Pons (tissue), 1 donor: Measurements from ENCODE around the gene PLCD1.
A peak's percentile ranks its signal among the peaks of the same experiment; 100 is the strongest.
"Not testable (repeated sequence)": the region's sequence is repeated elsewhere in the genome, so short reads cannot be mapped to it uniquely, and the experiment has no call there.

Source experiments
- DNase-seq: peaks from one replicate; pipeline ENCODE4 v3.0.0-alpha.2; 2016; ENCODE audit warnings: low spot score

PLCD1 gene

DNA sequence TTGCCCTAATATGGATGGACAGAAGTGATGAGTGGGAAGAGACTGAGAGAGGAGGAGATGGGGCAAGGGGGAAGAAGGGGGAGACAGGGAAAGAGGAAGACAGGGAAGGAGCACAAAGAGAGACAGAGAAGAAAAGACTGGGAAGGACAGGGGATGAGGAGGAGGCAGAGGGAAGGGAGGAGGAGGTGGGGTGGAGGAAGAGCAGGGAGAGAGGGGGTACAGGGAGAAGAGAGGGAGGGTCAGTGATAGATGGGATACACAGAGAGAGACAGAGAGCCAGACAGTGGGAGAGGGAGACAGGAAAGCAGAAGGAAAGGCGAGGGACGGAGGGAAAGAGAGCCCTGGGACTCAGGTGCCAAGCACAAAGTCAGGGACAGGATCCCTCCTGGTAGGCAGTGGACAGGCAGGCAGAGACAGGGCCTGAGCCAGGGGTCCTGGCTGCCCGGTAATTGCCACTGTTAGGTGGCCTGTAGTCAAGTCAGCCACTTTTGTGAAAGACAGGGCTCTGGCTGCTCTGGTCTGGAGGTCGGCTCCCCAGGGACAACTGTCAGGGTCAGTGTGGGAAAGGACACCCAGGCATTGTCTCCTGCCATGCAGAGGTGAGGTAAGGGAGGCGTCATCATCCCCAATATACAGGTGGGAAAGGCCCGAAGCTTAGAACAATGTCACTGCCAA is 29.1 kb downstream of the PLCD1 start:
- no peak for DNase-seq

GRCh38 chr3:37999836-38000235 is 29.6 kb downstream of the PLCD1 start:
- DNase-seq: no peak

- DNase-seq: no peak
Observed at GRCh38 chr3:37997791-37998370, 31.6 kb downstream of the PLCD1 start.

GRCh38 chr3:37997342-37997741 is 32.1 kb downstream of the PLCD1 start:
- DNase-seq: no peak

GRCh38 chr3:37996785-37997301 is 32.6 kb downstream of the PLCD1 start:
- peak; percentile 57 for DNase-seq

GRCh38 chr3:37995652-37996641 is 33.5 kb downstream of the PLCD1 start:
- peak; percentile 69 for DNase-seq

DNA sequence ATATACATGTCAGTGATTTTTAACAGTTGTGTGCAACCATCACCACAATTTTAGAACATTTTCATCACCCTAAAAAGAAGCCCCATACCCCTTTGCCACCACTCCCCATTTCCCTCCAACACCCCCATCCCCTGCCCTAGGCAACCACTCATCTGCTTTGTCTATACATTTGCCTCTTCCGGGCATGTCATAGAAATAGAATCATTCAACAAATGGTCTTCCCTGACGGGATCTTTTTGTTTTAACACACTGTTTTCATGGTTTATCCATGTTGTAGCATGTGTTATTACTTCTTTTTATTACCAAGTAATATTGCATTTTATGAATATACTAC is 34.8 kb downstream of the PLCD1 start:
- DNase-seq: no peak

GRCh38 chr3:37993820-37994638 is 35.4 kb downstream of the PLCD1 start:
- DNase-seq: no peak

DNA sequence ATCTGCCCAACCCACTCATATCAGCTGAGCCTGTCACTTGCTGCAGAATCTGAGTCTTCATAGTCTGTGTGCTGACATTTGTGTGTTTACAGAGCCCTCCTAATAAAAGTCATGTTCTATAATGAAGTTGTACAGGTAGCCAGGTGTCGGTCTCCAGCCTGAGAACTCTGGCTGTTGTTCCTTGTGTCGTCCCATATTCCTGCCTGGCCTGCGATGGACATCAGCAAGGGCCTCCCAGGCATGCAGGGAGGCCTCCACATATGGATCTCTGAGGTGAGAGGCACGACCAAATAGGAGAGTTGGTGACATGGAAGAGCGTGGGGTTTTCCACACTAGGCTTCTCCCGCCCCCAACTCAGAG is 36.0 kb downstream of the PLCD1 start:
- no peak for DNase-seq

DNA sequence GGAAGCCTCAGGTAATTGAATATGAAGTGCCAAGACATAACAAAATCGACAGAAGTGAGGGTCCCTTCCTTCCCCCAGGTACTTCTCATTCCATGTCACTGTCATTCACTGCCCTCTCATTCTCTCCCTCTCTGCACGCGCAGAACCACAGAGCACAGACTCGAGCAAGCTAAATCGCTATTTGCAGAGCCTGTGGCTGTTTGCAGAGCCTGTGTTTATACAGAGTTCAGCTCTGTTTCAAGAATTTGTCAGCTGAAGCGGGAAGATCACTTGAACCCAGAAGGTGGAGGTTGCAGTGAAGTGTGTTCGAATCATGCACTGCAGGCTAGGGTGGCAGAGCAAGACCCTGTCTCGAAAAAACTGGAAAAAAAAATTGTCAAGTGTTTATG is 36.4 kb downstream of the PLCD1 start:
- DNase-seq: no peak

- no peak for DNase-seq
Observed at GRCh38 chr3:37992271-37993066, 37.0 kb downstream of the PLCD1 start.

DNA sequence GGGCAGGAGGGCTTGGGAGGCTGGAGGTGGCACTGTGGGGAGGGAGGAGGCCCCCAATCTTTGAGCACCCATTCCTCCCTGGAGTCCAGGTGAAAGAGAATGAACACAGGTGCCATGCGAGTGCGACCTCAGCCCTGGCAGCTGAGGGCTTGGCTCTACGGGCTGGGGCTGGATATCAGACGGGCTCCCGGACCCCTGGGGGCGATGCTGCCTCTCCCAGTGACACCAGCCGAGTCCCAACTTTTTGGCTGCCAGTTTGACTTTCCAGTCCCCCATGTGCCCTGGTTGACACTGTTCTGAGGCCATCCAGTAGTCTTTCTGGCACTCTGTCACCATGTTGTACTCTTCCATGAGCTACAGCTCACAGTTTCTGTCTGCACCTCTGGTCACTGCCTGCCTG is 37.6 kb downstream of the PLCD1 start:
- DNase-seq: no peak

GRCh38 chr3:37991109-37991508 is 38.3 kb downstream of the PLCD1 start:
- no peak for DNase-seq

DNA sequence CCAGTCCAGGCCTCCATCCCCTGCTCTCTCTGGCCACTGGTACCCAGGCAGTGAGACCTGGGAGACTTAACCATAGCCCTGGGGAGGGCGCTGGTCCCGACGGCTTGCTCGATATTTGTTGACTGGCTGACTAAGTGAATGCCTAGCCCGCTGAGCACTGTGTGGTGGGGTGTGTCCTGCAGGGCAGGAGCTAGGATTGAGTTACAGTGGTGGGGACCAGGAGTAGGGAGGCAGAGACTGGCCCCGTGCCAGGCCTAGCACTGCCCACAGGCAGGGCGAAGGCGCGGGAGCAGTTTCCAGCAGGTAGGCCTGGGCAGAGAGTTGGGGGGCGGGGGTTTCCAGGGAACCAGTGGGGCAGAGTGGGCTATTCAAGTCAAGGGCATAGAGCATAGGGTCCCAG is 38.9 kb downstream of the PLCD1 start, which contains the start of gene VILL:
Gene VILL (plus strand): TSS at position 260 of the 400 bp plus-strand sequence. CDS start 2,887 bp downstream, outside the sequence.
- DNase-seq: no peak

GRCh38 chr3:37989821-37990480 is 39.5 kb downstream of the PLCD1 start:
- DNase-seq: no peak

- no peak for DNase-seq
Observed at GRCh38 chr3:37988931-37989525, 40.4 kb downstream of the PLCD1 start.

GRCh38 chr3:37988376-37988775 is 41.1 kb downstream of the PLCD1 start:
- not testable (repeated sequence) for DNase-seq

DNA sequence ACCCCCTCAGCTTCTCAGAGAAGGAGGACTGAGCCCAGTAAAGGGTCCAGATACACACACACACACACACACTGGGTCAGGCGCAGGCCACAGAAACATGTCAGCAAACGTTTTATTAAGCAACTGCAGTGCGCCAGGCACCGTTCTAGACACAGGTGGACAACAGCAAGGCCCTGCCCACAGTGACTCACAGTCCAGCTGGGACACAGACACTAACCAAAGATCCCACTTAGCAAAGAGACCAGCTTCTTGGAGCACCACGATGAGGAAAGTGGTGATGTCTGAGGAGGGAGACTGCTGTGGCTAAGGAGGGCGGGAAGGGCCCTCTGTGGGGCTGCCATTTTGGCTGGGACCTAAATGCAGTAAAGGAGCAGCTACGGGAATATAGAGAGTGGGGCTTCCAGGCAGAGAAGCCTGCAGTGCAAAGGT is 41.7 kb downstream of the PLCD1 start:
- DNase-seq: no peak

DNA sequence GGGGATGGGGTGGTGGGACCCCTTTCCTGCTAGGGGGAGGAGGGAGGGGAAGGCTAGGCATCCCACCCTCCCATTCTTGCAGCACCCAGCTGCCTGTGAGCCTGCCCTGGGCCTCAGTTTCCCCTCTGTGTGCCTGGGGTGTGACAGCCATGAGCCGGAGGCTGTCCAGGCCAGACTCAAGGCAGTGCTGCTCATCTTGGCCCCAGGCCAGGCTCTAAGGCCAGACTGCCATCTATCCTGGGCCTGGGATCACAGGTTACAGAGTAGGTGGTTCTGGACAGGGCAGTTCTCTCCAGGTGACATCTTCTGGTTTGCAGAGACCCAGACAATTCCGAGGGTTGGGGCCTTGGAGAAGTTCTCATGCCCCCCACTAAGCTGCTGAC is 42.1 kb downstream of the PLCD1 start:
- DNase-seq: no peak
